Measurements from ENCODE around the gene FBXL7.

FBXL7 gene

DNA sequence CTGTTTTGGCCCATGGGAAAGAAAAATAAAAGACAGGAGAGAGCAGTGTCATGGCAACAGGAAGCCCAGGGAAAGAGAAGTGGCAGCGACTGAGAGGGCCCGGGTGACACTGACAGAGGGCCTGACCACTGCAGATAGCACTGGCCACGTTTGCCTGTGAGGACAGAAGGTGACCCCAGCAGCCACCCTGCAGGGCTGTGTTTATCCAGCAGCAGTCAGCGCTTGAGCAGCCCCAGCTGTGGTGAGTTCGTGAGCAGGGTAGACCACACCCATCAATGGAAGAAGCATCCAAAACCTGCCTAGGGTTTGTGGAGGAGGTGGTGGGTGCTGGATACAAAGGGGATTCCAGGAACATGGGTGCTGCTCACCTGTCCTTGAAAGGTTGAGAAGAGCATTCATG lies 457.1 kb downstream of the FBXL7 start:
- TF ChIP-seq, protein P1, sequence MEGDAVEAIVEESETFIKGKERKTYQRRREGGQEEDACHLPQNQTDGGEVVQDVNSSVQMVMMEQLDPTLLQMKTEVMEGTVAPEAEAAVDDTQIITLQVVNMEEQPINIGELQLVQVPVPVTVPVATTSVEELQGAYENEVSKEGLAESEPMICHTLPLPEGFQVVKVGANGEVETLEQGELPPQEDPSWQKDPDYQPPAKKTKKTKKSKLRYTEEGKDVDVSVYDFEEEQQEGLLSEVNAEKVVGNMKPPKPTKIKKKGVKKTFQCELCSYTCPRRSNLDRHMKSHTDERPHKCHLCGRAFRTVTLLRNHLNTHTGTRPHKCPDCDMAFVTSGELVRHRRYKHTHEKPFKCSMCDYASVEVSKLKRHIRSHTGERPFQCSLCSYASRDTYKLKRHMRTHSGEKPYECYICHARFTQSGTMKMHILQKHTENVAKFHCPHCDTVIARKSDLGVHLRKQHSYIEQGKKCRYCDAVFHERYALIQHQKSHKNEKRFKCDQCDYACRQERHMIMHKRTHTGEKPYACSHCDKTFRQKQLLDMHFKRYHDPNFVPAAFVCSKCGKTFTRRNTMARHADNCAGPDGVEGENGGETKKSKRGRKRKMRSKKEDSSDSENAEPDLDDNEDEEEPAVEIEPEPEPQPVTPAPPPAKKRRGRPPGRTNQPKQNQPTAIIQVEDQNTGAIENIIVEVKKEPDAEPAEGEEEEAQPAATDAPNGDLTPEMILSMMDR (IDR thresholded peaks at IDR 0.05; ENCODE audit: borderline replicate concordance, control extremely low read depth, extremely low read depth, insufficient read depth, missing control alignments): no peak
- no peak for DNase-seq (ENCODE audit: low spot score)

DNA sequence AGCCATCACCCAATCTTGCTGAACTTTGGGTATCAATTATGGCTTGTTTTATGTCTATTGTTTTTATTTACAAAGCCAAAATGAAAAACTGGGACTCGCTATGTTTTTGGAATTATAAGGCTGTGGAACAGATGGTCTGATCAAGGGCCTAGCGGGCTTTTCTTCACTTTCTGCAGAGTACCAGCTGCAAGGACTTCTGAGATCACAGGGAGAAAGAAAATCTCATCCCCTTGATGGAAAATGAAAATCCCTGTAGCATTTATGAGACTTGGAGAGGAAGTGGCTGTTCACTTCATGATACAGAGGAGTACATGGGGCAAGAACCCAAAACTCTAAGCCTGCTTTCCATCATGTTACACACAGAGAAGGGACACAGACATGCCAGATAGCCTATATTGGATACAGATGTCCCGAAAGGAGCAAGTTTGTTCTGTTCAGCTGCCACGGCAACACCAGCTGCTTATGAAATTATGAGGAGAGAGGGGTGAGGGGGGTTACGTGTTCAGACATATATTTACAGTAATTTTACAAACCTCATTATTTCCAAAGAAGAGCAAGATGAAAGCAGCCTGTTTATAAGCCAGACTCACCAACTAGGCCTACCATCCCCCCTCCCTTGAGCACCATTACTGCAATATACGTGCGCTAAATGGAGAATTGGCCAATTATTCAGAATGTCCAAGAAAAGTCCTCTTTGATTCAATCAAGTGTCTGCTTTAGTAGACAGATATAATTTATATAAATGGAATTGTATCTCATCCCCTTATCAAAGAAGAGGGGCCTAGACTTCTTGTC lies 459.6 kb downstream of the FBXL7 start:
- DNase-seq (ENCODE audit: low spot score): no peak
- in situ Hi-C loops (cut with MboI; ENCODE audit: low sequenced_read_pairs, unreplicated experiment): no loop called here

More for the DNA sequence above, 457.1 kb downstream of the FBXL7 start:
- in situ Hi-C loops (cut with MboI; ENCODE audit: low sequenced_read_pairs, unreplicated experiment): no loop called here

DNA sequence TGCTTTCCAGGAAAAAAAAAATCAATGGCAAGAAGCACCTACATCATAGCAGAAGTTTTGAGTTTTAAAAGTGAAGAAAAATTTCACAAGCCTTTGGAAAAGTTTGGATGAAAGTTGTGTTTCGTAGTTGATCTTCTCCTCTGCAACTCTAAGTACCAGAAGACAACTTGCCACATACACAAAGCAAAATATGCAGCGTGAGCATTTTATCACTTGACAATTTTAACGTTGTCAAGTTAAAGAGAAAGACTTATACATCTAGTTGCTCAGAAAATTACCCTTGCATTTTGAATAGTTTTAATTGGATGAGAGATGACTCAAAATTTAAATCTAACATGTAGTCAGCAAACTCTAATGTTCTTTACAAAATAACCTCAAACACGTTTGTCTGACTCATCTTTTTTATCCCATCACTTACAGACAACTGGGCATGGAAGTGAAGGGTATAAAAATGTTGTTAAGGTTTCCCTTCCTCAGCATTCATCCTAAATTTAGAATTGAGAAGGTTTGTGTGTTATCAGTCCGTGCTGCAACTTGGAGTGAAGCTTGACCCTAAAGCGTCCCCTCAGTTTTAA lies 466.2 kb downstream of the FBXL7 start:
- no peak for DNase-seq (ENCODE audit: low spot score)
- TF ChIP-seq, protein P1 (IDR thresholded peaks at IDR 0.05; ENCODE audit: borderline replicate concordance, control extremely low read depth, extremely low read depth, insufficient read depth, missing control alignments): no peak
- in situ Hi-C loops (cut with MboI; ENCODE audit: low sequenced_read_pairs, unreplicated experiment): no loop called here

More for the DNA sequence above, 459.6 kb downstream of the FBXL7 start:
- TF ChIP-seq, protein P1 (IDR thresholded peaks at IDR 0.05; ENCODE audit: borderline replicate concordance, control extremely low read depth, extremely low read depth, insufficient read depth, missing control alignments): no peak

DNA sequence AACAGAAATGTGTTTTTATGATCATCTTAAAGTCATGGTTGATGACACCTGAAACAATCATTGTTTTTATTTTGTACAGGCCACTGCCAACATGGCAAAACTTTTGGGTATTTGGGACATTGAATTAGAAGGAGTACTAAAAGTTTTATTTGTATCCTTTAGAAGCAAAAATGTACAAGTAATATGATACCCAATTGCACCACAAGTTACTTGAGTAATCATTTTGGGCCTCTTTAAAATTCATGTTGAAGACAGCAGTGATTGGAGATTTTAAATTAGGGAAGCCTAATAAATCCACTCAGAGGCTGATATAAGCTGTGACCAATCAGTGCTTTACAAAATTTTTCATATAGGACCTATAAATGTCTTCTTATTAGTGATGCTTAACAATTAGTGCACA lies 466.7 kb downstream of the FBXL7 start:
- in situ Hi-C loops (cut with MboI; ENCODE audit: low sequenced_read_pairs, unreplicated experiment): no loop called here
- DNase-seq (ENCODE audit: low spot score): no peak
- TF ChIP-seq, protein P1 (IDR thresholded peaks at IDR 0.05; ENCODE audit: borderline replicate concordance, control extremely low read depth, extremely low read depth, insufficient read depth, missing control alignments): no peak

DNA sequence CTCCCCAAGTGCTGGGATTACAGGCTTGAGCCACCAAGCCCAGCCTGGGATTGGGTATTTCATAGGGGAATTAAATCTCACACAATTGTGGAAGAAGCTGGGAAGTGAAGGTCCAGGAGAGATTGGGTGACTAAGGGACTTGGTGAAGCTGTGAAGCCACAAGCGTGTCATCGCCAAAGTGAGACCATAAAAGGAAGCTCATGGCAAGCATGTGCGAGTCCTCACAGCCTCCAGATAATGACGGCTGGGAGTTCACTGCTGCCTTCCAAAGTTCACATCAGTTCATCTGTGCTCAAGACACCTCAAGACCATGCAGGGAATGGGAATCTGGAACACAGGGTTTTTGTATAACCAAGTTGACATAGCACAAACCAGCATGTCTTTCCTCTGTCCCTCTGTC lies 469.0 kb downstream of the FBXL7 start:
- in situ Hi-C loops (cut with MboI; ENCODE audit: low sequenced_read_pairs, unreplicated experiment): no loop called here
- no peak for DNase-seq (ENCODE audit: low spot score)
- TF ChIP-seq, protein P1 (IDR thresholded peaks at IDR 0.05; ENCODE audit: borderline replicate concordance, control extremely low read depth, extremely low read depth, insufficient read depth, missing control alignments): no peak

DNA sequence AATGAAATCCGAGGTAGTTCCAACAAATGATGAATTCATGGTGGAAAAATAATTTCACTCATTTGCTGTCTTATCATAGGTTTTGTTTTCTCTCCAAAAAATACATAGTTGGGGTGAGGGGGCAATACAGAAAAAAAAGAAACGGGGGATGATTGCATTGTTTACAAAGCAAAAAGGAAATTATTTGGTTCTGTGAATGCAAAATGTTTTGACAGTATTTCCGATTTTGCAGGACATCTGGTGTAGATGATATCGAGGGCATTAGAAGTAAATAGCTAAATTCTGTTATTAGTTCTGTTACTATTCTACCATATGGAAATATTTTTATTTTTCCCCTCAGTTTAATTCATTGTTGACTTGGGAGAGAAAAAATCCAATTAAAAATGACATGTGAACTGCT lies 477.9 kb downstream of the FBXL7 start:
- TF ChIP-seq, protein P1 (IDR thresholded peaks at IDR 0.05; ENCODE audit: borderline replicate concordance, control extremely low read depth, extremely low read depth, insufficient read depth, missing control alignments): no peak
- in situ Hi-C loops (cut with MboI; ENCODE audit: low sequenced_read_pairs, unreplicated experiment): no loop called here
- no peak for DNase-seq (ENCODE audit: low spot score)
